OCI-LY3 (cell line): Measurements from ENCODE around the gene TRIM50.
"Not testable (repeated sequence)": the region's sequence is repeated elsewhere in the genome, so short reads cannot be mapped to it uniquely, and the experiment has no call there.

Source experiments
- H2AFZ ChIP-seq: fragments of 200-600, 300-600 bp; shearing (Covaris generic); 2 replicates; pipeline ENCODE4 v1.6.0; 2014; ENCODE audit warnings: antibody characterized with exemption, low read depth, low read length
- H3K27ac ChIP-seq: fragments of 200-600, 300-600 bp; sonication (generic); 2 replicates; pipeline ENCODE4 v1.5.1; 2014; ENCODE audit warnings: mild to moderate bottlenecking, low read length, moderate library complexity, mixed read lengths
- H3K27me3 ChIP-seq: fragments of 200-600, 300-600 bp; sonication (generic); 2 replicates; pipeline ENCODE4 v1.6.1; 2014; ENCODE audit warnings: low read depth, low read length, mixed read lengths
- H3K36me3 ChIP-seq: fragments of 200-600, 300-600 bp; sonication (generic); replicated peaks from 2 replicates; pipeline ENCODE3; 2014; ENCODE audit warnings: low read depth, low read length, mixed read lengths
- H3K4me1 ChIP-seq: fragments of 300-600, 200-600 bp; sonication (generic); 2 replicates; pipeline ENCODE4 v1.6.1; 2014; ENCODE audit warnings: low read length, mixed read lengths
- H3K4me2 ChIP-seq: fragments of 200-600, 300-600 bp; sonication (generic); 2 replicates; pipeline ENCODE4 v1.6.1; 2014; ENCODE audit warnings: low read length, mixed read lengths
- H3K4me3 ChIP-seq: fragments of 300-600, 200-600 bp; sonication (generic); 2 replicates; pipeline ENCODE4 v1.5.1; 2014; ENCODE audit warnings: antibody characterized with exemption, mild to moderate bottlenecking, low read length, moderate library complexity
- H3K79me2 ChIP-seq: fragments of 300-600, 200-600 bp; shearing (Covaris generic); 2 replicates; pipeline ENCODE4 v1.6.1; 2014; ENCODE audit warnings: mild to moderate bottlenecking, low read length, mixed read lengths
- H3K9ac ChIP-seq: fragments of 300-600, 200-600 bp; shearing (Covaris generic); 2 replicates; pipeline ENCODE4 v1.6.0; 2014; ENCODE audit warnings: mild to moderate bottlenecking, low read length, moderate library complexity
- H3K9me3 ChIP-seq: fragments of 200-600, 300-600 bp; shearing (Covaris generic); 2 replicates; pipeline ENCODE4 v1.6.1; 2014; ENCODE audit warnings: low read length, mixed read lengths; ENCODE audit not compliant: insufficient read depth
- H4K20me1 ChIP-seq: fragments of 200-600, 300-600 bp; sonication (generic); 2 replicates; pipeline ENCODE4 v1.6.1; 2016; ENCODE audit warnings: low read length, mixed read lengths; ENCODE audit not compliant: insufficient read depth
- EZH2phosphoT487 ChIP-seq: fragments of 200-600 bp; shearing (Covaris generic); IDR thresholded peaks from 2 replicates; pipeline ENCODE4 v1.6.1; 2018; ENCODE audit warnings: antibody characterized with exemption, mixed run types, low read depth
- TF ChIP-seq, protein P1 (sequence below): fragments of 200-600, 300-600 bp; sonication (generic); IDR thresholded peaks from 2 replicates; pipeline ENCODE4 v1.5.1; 2014; ENCODE audit warnings: antibody characterized with exemption, low read length, low read depth

TRIM50 gene

DNA sequence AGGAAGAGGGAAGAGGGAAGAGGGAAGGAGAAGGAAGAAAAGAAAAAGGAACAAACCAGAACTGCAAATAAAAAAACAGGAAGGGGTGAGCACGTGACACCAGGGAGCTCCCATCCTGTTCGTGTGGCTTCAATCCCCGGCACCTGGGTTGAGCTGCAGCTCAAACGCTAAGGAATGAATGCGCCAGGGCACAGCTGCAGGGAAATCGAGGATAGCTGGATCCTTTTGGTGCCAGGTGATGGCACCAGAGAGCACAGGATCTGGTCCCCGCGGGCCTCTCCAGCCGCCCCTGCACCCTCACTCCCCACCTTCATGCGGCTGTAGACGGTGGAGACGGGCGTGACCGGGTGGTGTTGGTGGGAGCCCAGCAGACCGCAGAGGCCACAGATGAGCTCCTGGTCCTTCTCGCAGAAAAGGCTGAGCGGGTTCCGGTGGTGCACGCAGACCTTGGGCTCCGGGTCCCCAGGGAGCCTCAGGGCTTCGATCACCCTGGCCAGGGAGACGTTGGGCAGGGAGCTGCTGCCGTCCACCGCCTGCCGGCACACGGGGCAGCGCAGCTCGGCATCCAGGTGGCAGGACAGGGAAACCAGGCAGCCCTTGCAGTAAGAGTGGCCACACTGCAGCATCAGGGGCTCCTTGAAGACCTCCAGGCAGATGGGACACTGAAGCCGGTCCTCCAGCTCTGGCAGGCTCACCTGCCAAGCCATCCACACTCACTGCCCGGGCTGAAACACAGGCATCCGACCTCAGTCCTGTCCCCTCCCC is 3.6 kb downstream of the TRIM50 start:
- H3K27me3 ChIP-seq, H4K20me1 ChIP-seq, H3K36me3 ChIP-seq, H3K79me2 ChIP-seq, H3K27ac ChIP-seq, H3K9me3 ChIP-seq, H3K4me1 ChIP-seq: not testable (repeated sequence)
- TF ChIP-seq, protein P1, sequence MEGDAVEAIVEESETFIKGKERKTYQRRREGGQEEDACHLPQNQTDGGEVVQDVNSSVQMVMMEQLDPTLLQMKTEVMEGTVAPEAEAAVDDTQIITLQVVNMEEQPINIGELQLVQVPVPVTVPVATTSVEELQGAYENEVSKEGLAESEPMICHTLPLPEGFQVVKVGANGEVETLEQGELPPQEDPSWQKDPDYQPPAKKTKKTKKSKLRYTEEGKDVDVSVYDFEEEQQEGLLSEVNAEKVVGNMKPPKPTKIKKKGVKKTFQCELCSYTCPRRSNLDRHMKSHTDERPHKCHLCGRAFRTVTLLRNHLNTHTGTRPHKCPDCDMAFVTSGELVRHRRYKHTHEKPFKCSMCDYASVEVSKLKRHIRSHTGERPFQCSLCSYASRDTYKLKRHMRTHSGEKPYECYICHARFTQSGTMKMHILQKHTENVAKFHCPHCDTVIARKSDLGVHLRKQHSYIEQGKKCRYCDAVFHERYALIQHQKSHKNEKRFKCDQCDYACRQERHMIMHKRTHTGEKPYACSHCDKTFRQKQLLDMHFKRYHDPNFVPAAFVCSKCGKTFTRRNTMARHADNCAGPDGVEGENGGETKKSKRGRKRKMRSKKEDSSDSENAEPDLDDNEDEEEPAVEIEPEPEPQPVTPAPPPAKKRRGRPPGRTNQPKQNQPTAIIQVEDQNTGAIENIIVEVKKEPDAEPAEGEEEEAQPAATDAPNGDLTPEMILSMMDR = peak; percentile 48
- Histone ChIP-seq H2AFZ (peak overlapping the region; percentile 92), H3K9ac (peak overlapping the region; percentile 19; the same call in 1 of the 2 replicates), H3K4me2 (peak overlapping the region; percentile 96), H3K4me3 (peak overlapping the region; percentile 76)

DNA sequence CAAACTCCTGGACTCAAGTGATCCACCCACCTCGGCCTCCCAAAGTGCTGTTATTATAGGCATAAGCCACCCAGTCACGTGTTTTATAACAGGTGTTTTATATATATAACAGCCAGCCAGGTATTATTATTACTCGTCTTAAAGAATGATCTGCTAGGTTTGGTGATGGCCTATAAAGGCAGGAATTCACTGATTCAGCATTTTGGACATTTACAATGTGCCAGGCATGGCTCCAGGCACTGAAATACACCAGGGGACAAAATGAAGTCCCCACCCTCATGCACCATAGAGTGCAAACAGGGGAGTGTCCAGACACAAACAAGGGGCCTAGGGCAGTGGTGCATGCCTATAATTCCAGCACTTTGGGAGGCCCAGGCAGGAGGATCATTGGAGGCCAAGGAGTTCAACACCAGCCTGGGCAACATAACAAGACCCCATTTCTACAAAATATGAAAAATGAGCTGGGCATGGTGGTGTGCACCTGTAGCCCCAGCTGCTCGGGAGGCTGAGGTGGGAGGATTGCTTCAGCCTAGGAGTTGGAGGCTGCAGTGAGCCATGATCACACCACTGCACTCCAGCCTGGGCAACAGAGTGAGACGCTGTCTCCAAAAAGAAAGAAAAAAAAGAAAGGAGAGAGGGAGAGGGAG is 4.3 kb downstream of the TRIM50 start:
- H3K9me3 ChIP-seq, H4K20me1 ChIP-seq, H3K36me3 ChIP-seq, H3K79me2 ChIP-seq, H3K27ac ChIP-seq, H3K27me3 ChIP-seq, H3K4me1 ChIP-seq: not testable (repeated sequence)
- H3K9ac ChIP-seq = peak overlapping the region; percentile 19; the same call in 1 of the 2 replicates
- peak overlapping the region; percentile 92 for H2AFZ ChIP-seq
- peak overlapping the region; percentile 76 for H3K4me3 ChIP-seq
- H3K4me2 ChIP-seq = peak overlapping the region; percentile 96

- H3K9ac ChIP-seq = not testable (repeated sequence)
These were observed 7.9 kb downstream of the TRIM50 start for GRCh38 chr7:73320009-73320408.

DNA sequence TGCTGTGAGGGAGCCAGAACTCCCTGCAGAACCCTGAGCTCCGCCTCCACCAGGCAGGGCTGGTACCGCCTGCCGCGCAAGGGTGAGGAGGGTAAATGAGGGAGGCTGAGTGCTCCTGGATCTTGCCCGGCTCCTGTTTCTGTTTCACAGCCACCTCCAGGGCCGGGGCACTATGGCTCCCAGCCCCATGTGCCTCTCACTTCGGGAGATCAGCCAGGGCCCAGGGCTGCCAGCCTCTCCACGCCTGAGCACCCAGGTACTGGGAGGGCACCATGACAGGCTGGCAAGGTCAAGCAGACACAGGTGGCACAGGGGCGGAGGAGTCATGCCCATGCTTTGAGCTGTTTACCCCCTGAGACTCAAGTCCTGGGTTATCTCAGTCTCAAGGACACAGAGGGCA is 8.3 kb downstream of the TRIM50 start:
- not testable (repeated sequence) for H3K9ac ChIP-seq, H4K20me1 ChIP-seq, H3K27ac ChIP-seq, H2AFZ ChIP-seq, H3K4me3 ChIP-seq, H3K79me2 ChIP-seq, H3K4me2 ChIP-seq, H3K9me3 ChIP-seq, H3K36me3 ChIP-seq, H3K4me1 ChIP-seq, H3K27me3 ChIP-seq

More at GRCh38 chr7:73320009-73320408, 7.9 kb downstream of the TRIM50 start:
- not testable (repeated sequence) for H3K79me2 ChIP-seq, H3K27ac ChIP-seq, H2AFZ ChIP-seq, H3K27me3 ChIP-seq, H3K36me3 ChIP-seq, H4K20me1 ChIP-seq, H3K4me3 ChIP-seq, H3K4me2 ChIP-seq, H3K9me3 ChIP-seq, H3K4me1 ChIP-seq

DNA sequence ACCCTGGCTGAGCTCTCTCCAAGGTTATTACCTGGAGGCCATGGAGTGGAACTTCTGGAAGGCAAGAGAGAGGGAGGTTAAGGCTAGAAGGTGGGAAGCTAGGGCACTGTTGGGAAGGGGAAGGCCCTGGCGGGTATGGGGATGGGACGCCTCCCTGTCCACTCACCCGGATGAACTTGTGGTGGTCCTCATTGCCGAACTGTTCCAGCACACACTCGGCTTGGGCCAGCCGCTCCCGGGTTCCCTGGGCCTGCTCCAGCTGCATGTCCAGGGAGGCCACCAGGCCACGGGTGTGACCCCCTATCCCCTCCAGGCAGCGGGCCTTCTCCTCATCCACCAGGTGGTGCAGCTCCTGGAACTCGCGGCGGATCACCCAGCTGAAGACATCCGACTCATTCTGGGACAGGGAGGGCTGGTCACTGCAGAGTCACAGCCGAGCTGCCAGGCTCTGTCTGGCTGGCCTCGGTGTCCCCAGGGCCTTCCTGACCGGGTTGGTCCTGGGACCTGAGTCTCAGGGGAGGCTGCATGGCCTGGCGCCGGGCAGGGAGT is 9.2 kb downstream of the TRIM50 start:
- not testable (repeated sequence) for H3K9me3 ChIP-seq, H3K27ac ChIP-seq, H3K4me3 ChIP-seq, H3K36me3 ChIP-seq, H3K79me2 ChIP-seq, H2AFZ ChIP-seq, H3K9ac ChIP-seq, H3K4me1 ChIP-seq, H4K20me1 ChIP-seq, H3K4me2 ChIP-seq, H3K27me3 ChIP-seq

DNA sequence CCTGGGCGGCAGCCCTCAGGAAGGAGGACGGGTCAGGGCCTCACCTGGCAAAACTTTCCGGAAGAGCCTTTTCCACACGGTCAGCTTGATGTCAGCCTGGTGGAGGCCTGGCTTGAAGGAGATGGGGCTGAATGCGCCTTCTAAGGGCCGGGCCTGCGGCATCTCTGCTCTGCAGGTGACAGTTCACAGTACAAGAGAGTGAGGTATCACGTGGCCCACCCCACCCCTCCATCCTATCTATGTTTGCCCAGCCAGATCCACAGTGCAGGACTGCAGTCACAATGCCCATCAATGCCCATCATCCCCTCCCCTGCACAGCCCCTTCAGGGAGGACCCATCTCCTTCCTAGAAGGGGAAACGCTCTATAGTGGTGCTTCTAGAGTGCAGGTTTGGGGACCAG is 11.4 kb downstream of the TRIM50 start:
- TF ChIP-seq EZH2phosphoT487 = no peak
- TF ChIP-seq, protein P1 = no peak
- H3K4me1 ChIP-seq = no peaks in the 10 kb centered on the region
- H3K9ac ChIP-seq = no peak overlapping the region
- H3K27ac ChIP-seq = no peak overlapping the region
- no peaks in the 10 kb centered on the region for H3K36me3 ChIP-seq
- no peaks in the 10 kb centered on the region for H3K9me3 ChIP-seq
- no peaks in the 10 kb centered on the region for H3K27me3 ChIP-seq
- no peak overlapping the region for H3K4me2 ChIP-seq
- no peaks in the 10 kb centered on the region for H4K20me1 ChIP-seq
- H3K79me2 ChIP-seq = no peaks in the 10 kb centered on the region
- H3K4me3 ChIP-seq = no peak overlapping the region
- no peak overlapping the region for H2AFZ ChIP-seq
